Kidney (tissue), 14 donors: ENCODE results near the gene CADPS2. TPM values are rescaled to one million over a fixed set of nuclear protein-coding genes. Genes with fewer than 3 reads are reported as not detected.

Experiments used
- DNase-seq, 5 donors: peaks; one replicate each; pipeline ENCODE4 v3.0.0-alpha.2; 2013 to 2020
- FAIRE-seq: peaks from 2 replicates; lab custom pipeline; 2012; peaks lifted over from hg19 to GRCh38; lab: Jason Lieb, UNC
- H3K27ac ChIP-seq, 2 donors: one replicate each; pipeline ENCODE4 v1.7.0; 2013; ENCODE audit warnings: low read depth in 2 of 2, low read length in 2 of 2, inconsistent platforms in 1 of 2
- H3K27me3 ChIP-seq: one replicate; pipeline ENCODE4 v1.7.1; 2013; ENCODE audit warnings: low read length, inconsistent platforms; ENCODE audit not compliant: control insufficient read depth, insufficient read depth
- H3K36me3 ChIP-seq, 3 donors: one replicate each; pipeline versions ENCODE4 v1.7.0 to v1.7.1; 2013; ENCODE audit warnings: low read length in 3 of 3, control low read depth in 1 of 3, inconsistent platforms in 1 of 3; ENCODE audit not compliant: insufficient read depth in 3 of 3, control insufficient read depth in 2 of 3
- H3K4me1 ChIP-seq, 3 donors: one replicate each; pipeline versions ENCODE4 v1.7.0 to v1.7.1; 2013; ENCODE audit warnings: low read length in 3 of 3, inconsistent platforms in 1 of 3, low read depth in 1 of 3; ENCODE audit not compliant: control insufficient read depth in 2 of 3, insufficient read depth in 2 of 3
- H3K4me3 ChIP-seq, 3 donors: one replicate each; pipeline versions ENCODE4 v1.7.0 to v1.8.1; 2013; ENCODE audit warnings: low read length in 3 of 3, control low read depth in 1 of 3, inconsistent platforms in 1 of 3
- H3K9ac ChIP-seq, 3 donors: one replicate each; pipeline versions ENCODE4 v1.7.0 to v1.7.1; 2013; ENCODE audit warnings: low read length in 3 of 3, control low read depth in 1 of 3, inconsistent platforms in 1 of 3
- H3K9me3 ChIP-seq, 3 donors: one replicate each; pipeline versions ENCODE4 v1.7.0 to v1.7.1; 2013; ENCODE audit warnings: low read length in 3 of 3, control low read depth in 1 of 3, inconsistent platforms in 1 of 3; ENCODE audit not compliant: control insufficient read depth in 2 of 3, insufficient read depth in 1 of 3
- CTCF ChIP-seq: IDR thresholded peaks from 3 replicates; pipeline ENCODE4 v1.5.1; 2012; ENCODE audit warnings: mild to moderate bottlenecking, moderate library complexity, borderline replicate concordance; ENCODE audit not compliant: insufficient read depth; ENCODE audit errors: extremely low read depth
- intact Hi-C: fragments of 100-400 bp; cut with DNase I; formaldehyde crosslinking; loops from one replicate; pipeline ENCODE4 v1.11.1; 2022
- polyA plus RNA-seq: library from polyadenylated mRNA; stranded (reverse); fragments of 350-450 nt; fragmentation: Illumina TruSeq; extraction: RNeasy Lipid Tissue Mini Kit (QIAGEN cat#74804); gene quantifications from one replicate; pipeline ENCODE4 v1.2.3, GENCODE V29; 2014; ENCODE audit warnings: low read depth, low replicate concordance; ENCODE audit not compliant: insufficient read depth
- total RNA-seq: library from RNA; stranded (reverse); fragmentation: NEBNext Ultra II Directional; extraction: Animal tissue kit (Norgen Biotek cat#: 25700); gene quantifications from one replicate; pipeline ENCODE4 v1.2.1, GENCODE V29; 2021
- donor health status: control.
- donor health status: control.
- donor health status: control.
- donor health status: control.
- donor health status: control.
- donor health status: DM: yes; HTN: yes; CAD: no.
- donor health status: Normal renal cell carcinoma (clear cell type).

CADPS2 gene
- total and polyA plus RNA-seq, 2 donors from 2014 or later: 33.0 to 39.9 TPM

- intact Hi-C loops: no loop called here
Measured at GRCh38 chr7:122672536-122672935, 213.7 kb downstream of the CADPS2 start.

GRCh38 chr7:122663733-122664132, 222.5 kb downstream of the CADPS2 start:
- Histone ChIP-seq H3K27ac (no peak overlapping the region), H3K27me3 (no peaks in the 10 kb centered on the region), H3K4me1 (no peaks in the 10 kb centered on the region), H3K4me3 (no peak overlapping the region), H3K9ac (no peak overlapping the region), H3K9me3 (no peaks in the 10 kb centered on the region), H3K36me3 (no peaks in the 10 kb centered on the region)
- TF ChIP-seq CTCF: no peak
- no peak for FAIRE-seq
- DNase-seq: no peak
- intact Hi-C loops: no loop called here

More at GRCh38 chr7:122672536-122672935, 213.7 kb downstream of the CADPS2 start:
- Histone ChIP-seq H3K9me3 (no peaks in the 10 kb centered on the region), H3K4me3 (no peak overlapping the region), H3K27ac (no peak overlapping the region), H3K27me3 (no peaks in the 10 kb centered on the region), H3K9ac (no peak overlapping the region), H3K4me1 (peaks cover 0 to 6% (median 0%) of the 10 kb centered on the region in 3 donors), H3K36me3 (no peaks in the 10 kb centered on the region)
- no peak for DNase-seq
- FAIRE-seq: no peak
- TF ChIP-seq CTCF: no peak

GRCh38 chr7:122658856-122659255, 227.4 kb downstream of the CADPS2 start:
- Histone ChIP-seq H3K27me3 (no peaks in the 10 kb centered on the region), H3K9ac (no peak overlapping the region), H3K4me3 (no peak overlapping the region), H3K27ac (no peak overlapping the region), H3K9me3 (no peaks in the 10 kb centered on the region), H3K4me1 (no peaks in the 10 kb centered on the region), H3K36me3 (no peaks in the 10 kb centered on the region)
- FAIRE-seq (no peak), DNase-seq (no peak)
- intact Hi-C loops: no loop called here
- TF ChIP-seq CTCF: no peak

- H3K9me3 ChIP-seq: no peaks in the 10 kb centered on the region
- no peaks in the 10 kb centered on the region for H3K4me1 ChIP-seq
- H3K36me3 ChIP-seq: no peaks in the 10 kb centered on the region
- intact Hi-C loops: no loop called here
- FAIRE-seq (no peak), DNase-seq (no peak)
- H3K9ac ChIP-seq: no peak overlapping the region
- no peak overlapping the region for H3K4me3 ChIP-seq
- H3K27me3 ChIP-seq: no peaks in the 10 kb centered on the region
- no peak overlapping the region for H3K27ac ChIP-seq
- no peak for TF ChIP-seq CTCF
Measured at GRCh38 chr7:122653685-122654084, 232.6 kb downstream of the CADPS2 start.
